Erythroblast (primary cell): ENCODE results near the gene ABCA13.

ENCODE experiments used
- GATA1 ChIP-seq: IDR thresholded peaks from 2 replicates; pipeline ENCODE4 v1.6.1; 2011; ENCODE audit warnings: low read depth, mild to moderate bottlenecking, control low read depth, low read length, moderate library complexity
- POLR2A ChIP-seq: IDR thresholded peaks from 2 replicates; pipeline ENCODE4 v1.6.1; 2011; ENCODE audit warnings: mild to moderate bottlenecking, low read length

GRCh38 chr7:48147078-48147591 lies 24.1 kb upstream of the ABCA13 start:
- TF ChIP-seq POLR2A (no peak), GATA1 (no peak)
